NCI-H1105 (cell line): ENCODE data around the gene LMF1.
"Not testable (repeated sequence)": the region's sequence is repeated elsewhere in the genome, so short reads cannot be mapped to it uniquely, and the experiment has no call there.

ENCODE experiments used
- DNase-seq: peaks from one replicate; lab custom pipeline; 2025; lab: John Stamatoyannopoulos, UW

The LMF1 gene

DNA sequence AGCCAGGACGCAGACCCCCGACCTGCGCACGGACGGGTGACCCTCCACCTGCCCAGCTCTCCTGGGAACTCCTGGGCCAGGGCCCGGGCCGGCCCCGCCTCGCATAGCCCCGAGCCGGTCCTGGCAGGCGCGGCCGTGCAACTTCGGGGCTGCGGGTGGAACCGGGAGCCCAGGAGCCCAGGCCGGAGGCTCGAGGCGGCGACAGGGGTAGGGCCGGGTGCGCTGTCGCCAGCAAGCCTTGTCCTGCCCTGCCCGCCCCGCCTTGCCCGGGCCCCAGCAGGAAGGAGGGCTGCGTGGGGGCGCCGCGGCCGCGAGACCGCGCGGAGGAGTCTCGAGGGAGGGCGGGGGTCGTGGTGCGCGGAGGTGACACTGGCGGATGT, 408 bp downstream of the LMF1 start:
- DNase-seq: no peak

DNA sequence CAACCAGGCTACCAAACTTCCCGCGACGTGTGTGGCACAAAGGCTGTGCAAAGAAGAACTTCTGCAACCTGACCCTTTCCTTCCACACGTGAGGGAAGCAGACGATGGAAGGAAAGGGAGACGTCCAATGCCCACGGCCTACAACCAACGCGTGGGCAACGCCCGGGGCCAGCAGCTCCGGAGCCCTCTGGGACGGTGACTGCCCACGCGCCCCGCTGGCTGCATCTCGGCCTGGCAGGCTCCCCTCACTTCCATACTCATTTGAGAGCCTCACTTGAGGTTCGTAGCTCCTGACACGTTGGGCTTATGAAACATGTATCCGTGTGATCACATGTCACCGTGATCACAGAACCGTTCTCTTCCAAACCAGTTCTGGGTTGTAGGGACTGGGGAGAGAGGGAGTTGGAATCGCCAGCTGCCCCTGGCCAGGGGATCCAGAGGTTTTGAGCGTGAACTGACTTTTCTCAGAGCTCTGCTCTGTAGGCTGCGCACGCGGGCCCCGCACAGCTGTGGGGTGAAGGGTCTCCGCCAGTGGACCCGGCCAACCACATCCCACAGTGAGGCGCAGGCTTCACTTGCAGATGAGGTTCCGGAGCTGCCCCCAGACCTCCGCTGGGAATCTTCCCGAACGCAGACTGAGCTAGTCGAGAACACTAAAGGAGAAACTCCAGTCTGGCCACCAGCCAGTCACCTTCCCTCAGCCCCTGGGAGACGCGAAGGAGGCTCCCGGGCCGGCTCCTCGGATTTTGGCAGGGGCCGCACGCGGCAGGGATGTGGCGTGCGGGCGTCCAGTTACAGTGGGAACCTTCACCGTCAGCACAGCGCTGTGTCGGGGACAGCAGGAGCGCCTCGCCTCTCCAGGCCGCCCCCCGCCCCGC, 1.0 kb downstream of the LMF1 start:
- DNase-seq: no peak

DNA sequence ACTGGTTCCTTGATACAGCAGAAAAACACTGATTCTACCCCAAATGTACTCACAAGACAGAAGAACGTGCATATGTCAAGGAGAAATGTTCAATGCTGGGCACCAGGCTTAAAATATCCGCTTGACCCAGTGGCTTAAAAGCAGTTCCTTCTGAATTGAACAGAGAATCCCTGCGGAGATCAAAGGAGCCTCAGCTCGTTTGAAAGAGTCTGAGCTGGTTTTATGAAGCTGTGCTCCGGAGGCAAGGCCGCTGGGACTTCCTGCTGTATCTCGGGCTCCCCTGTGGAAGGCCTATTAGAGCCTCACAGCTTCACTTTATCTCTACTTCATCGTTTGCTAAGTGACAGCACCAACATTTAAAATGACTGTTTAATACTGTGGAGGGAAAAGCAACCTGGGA, 2.2 kb downstream of the LMF1 start:
- no peak for DNase-seq

DNA sequence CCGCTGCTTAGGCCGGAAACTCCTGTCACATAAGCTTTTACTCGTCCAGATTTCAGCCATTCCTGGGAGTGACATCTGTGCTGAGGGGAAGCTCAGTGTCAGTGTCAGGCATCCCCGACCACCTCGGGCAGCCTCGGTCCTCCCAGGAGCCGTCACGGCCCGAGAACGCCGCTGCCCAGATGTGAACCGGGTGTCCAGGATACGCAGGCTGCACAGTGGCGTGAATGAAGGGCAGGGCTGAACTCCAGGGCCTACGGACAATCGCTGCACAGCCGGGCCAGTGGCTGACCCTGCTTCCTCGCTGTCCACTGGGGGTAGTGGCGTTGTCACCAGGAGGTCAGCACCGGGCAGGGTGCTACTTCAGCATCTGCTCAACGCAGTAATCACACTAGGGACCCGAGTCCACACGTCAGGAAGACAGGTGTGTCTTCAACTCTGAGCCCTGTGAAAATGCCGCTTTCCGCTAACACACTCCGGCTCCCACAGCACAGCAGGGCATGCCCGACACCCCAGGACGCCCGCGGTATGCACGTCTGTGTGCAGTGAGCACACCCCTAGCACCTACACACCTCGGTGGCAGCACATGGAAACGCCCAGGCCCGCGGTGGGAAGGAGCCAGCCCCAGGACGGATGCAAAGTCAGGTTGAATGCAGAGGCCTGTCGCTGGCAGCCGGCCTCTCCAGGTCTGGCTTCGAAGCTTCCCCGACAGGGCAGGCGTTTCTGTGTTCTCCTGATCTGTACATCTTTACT, 3.1 kb downstream of the LMF1 start:
- DNase-seq: no peak

DNA sequence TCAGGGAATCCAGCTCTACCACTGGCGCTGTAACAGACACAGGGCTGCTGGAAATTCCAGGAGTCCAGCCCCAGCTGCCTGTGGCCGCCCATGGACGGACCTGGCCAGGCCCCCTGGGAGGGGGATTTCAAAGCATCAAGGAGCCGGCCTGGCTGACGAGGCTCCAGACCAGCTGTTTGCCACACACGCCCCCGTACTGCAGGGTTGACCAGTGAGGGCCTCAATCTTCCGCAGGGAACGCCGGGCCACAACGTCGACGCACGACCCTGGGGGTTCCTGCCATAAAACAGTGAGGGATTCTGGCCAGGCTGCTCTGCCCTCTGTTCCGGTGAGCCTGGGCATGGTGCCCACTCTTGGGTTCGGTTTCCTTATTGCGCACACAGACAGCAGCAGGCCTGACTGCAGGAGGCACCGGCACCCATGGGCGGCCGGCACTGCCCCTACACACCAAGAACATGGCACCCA, 3.7 kb downstream of the LMF1 start:
- DNase-seq: no peak

- DNase-seq: no peak
Measured at GRCh38 chr16:966505-966904, 4.3 kb downstream of the LMF1 start.

DNA sequence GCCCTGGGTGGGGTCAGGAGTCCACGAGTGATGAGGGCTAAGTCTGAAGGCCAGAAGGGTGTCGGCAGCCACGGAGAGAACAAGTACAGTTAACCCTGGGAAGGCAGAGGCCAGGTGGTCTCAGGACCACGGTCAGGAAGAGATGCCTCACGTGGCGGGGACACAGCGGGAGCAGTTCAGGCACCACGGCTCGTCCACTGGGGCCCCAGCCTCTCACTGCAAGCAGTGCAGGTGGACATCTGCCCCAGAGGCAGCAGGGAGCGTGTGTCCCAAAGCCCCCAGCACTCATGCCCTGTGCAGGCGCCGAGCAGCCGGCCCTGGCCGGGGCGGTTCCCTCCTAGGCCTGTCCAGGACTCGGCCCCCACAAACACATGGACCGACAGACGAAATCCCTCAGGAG, 4.7 kb downstream of the LMF1 start:
- no peak for DNase-seq

DNA sequence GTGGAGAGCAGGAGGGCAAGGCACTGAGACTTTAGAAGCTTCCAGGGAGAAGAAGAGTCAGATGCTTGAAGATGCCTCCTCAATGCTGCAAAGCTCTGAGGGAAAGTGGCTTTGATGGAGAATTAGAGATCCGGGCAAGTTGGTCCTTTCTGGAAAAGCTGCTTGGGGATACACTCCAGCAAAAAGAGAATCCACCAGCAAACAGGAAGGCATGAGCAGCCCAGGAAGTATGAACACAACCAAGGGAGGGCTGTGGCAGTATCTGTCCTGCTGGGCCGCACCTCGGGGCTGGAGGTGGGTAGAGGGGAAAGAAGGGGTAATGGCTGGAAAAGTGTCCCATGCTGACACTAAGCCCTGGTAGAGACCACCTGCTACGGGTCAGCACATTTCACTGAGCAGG, 5.3 kb downstream of the LMF1 start:
- no peak for DNase-seq

DNA sequence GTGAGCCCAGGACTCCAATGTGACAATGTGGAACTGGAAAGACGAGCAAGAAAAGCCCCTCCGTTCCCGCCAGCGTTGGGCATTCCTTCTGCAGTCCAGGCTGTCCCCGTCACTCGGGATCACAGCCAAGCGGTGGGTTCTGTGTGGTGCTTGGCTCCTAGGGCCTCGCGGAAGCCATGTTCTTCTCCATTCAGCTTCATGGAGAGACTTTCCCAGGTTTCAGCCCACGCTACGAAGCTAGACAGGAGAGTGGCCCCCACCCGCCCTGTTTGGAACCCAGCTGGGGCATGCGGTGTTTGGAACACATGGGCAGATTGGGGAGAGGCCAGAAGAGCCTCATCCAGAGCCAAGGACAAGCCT, 5.8 kb downstream of the LMF1 start:
- no peak for DNase-seq

GRCh38 chr16:964356-965035, 6.3 kb downstream of the LMF1 start:
- DNase-seq: no peak

- no peak for DNase-seq
Measured at GRCh38 chr16:963913-964312, 6.9 kb downstream of the LMF1 start.

DNA sequence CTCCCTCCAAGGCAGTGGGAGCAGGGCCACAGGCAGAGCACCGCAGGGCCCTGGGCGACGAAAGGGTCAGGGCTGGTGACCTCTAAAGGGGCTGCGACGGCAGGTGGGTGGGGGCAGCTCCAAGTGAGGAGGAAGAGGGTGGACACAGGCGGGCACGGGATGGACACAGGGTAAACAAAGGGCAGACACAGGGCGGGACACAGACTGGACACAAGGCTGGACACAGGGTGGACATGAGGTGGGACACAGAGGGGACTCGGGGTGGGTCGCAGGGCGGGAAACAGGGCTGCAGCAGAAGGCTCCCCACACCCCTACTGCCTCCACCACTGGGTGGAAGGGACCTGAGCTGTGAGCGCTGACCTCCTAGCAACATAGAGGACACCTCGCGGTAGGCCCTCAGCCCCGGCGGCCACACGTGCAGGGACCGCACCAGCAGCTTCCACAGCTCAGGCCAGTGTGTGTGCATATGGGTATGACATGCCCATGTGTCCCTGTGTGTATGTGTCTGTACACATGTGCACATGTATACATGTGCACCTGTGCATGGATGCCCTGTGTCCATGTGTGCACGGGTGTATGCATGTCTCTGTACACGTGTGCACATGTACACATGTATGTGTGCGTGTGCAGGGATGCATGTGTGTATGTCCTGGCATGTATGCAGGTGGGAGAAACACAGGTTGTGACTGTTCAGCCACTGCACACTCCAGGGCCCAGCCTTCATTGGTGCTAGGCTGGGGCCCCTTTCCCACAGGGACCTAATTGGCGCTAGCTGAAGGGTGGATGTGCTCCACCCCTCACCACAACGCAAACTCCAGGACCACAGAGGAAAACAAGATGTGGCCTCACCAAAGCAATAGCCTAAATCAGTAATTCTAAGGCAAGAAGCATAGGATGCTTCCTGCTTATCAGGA, 7.6 kb downstream of the LMF1 start:
- no peak for DNase-seq

DNA sequence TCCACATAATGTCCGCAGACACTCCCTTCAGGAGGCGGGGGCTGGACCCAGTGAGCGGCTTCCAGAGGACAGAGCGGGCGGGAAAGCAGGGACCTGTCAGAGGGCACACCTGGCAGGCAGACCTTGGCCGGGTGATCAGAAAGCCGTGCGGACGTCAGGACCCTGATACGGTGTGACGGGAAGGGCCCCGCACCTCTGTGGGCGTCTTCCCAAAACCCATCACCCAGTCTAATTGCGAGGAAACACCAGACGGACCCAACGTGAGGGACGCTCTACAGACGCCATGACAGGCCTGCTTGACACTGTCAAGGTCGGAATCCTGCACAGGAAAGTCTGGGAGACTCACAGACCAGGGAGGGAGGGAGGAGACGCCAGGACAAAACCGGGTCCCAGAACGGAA, 8.4 kb downstream of the LMF1 start:
- DNase-seq: no peak

- DNase-seq: no peak
Measured at GRCh38 chr16:959232-960040, 11.3 kb downstream of the LMF1 start.

GRCh38 chr16:955766-956165, 15.0 kb downstream of the LMF1 start:
- not testable (repeated sequence) for DNase-seq

DNA sequence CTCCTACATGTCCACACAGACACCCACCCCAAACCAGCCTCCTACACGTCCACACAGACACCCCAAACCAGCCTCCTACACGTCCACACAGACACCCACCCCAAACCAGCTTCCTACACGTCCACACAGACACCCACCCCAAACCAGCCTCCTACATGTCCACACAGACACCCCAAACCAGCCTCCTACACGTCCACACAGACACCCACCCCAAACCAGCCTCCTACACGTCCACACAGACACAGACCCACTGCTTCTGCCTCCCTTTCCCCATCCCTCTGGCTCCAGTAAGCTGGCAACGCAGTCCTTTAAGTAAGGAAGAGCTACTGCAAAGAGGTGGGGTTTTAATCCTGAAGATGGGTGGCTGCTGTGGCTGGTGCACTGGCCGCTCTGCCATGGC, 17.0 kb downstream of the LMF1 start:
- not testable (repeated sequence) for DNase-seq

DNA sequence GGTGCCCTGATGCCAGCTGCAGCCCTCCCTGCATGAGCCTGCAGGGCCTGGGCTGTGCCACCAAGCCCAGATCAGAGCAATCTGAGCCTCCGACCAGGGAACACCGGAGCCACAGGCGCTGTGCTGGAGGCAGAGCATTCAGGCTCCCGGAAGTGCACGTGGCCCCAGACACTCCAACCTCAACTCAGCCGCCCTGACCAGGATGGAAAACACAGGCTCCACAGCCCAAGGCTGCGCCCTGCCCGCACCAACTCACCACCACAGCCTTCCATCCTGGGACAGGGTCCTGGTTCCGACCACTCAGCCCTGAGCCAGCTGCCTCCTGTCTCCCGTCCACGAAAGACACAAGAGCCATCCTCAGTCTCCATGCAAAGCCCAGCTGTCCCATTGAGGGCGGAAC, 18.5 kb downstream of the LMF1 start:
- DNase-seq: no peak

DNA sequence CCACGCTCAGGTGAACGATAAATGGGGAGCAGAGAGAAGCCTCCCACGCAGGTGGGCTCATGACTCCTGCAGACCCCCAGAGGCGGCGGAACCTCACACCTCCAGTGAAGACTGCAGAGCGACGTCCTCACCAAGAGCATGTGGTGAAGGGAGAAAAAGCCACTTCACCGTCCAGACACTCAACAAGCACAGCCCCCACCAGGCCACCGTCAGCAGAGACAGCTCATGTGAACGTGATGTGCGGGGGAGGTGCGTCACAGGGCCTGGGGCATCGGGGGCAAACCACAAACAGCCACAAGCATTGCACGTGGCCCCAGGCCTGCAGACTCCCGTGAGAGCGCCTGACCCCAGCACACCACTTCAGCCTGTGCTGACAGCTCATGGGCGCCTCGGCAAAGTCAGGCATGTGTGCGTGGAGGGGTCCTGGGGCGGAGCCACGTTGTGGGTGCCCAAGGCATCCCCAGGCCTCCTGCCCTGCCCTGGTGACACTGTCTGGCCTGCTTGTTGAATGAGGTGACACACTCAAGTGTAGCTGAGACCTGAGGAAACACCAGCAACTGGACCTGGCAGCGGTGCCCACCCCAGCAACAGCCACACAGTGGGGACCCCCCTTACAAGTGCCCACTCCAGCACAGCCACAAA, 19.0 kb downstream of the LMF1 start:
- DNase-seq: no peak

DNA sequence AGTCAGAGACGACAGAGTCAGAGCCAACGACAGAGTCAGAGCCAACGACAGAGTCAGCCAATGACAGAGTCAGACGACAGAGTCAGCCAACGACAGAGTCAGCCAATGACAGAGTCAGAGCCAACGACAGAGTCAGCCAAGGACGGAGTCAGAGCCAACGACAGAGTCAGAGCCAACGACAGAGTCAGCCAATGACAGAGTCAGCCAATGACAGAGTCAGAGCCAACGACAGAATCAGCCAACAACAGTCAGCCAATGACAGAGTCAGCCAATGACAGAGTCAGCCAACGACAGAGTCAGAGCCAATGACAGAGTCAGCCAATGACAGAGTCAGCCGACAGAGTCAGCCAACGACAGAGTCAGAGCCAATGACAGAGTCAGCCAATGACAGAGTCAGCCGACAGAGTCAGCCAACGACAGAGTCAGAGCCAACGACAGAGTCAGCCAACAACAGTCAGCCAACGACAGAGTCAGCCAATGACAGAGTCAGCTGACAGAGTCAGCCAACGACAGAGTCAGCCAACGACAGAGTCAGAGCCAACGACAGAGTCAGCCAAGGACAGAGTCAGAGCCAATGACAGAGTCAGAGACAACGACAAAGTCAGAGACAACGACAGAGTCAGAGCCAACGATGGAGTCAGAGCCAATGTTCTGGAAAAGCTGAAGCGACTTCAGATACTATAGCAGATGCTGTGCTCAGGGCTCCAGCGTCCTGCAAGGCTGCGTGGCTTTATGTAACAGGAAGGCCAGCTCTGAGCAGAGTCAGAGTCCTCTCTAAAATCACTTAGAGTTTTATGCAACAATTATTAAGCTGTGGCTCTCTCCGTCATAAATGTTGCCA, 19.8 kb downstream of the LMF1 start:
- DNase-seq: not testable (repeated sequence)
